Measurements from ENCODE around the gene MYOM3. TPM values are rescaled to one million over a fixed set of nuclear protein-coding genes. Genes with fewer than 3 reads are reported as not detected.

The MYOM3 gene
- total and polyA plus RNA-seq, 2 of the 13 experiments (the other 11 are each of a cell fraction or from before 2014, with no cell fraction given): 5.8 to 15.3 TPM

GRCh38 chr1:24022581-24023361 lies 89.2 kb downstream of the MYOM3 start (continued):
- TF ChIP-seq, protein P1, sequence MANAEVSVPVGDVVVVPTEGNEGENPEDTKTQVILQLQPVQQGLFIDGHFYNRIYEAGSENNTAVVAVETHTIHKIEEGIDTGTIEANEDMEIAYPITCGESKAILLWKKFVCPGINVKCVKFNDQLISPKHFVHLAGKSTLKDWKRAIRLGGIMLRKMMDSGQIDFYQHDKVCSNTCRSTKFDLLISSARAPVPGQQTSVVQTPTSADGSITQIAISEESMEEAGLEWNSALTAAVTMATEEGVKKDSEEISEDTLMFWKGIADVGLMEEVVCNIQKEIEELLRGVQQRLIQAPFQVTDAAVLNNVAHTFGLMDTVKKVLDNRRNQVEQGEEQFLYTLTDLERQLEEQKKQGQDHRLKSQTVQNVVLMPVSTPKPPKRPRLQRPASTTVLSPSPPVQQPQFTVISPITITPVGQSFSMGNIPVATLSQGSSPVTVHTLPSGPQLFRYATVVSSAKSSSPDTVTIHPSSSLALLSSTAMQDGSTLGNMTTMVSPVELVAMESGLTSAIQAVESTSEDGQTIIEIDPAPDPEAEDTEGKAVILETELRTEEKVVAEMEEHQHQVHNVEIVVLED (CRISPR knock-in tag; IDR thresholded peaks at IDR 0.05; ENCODE audit: borderline replicate concordance): no peak; the same call in 1 of the 2 replicates
- TF ChIP-seq SP140L (CRISPR knock-in tag; IDR thresholded peaks at IDR 0.05; ENCODE audit: borderline replicate concordance) (no peak), GRHL1 (CRISPR knock-in tag; conservative IDR thresholded peaks at IDR 0.05) (no peak), CREM (IDR thresholded peaks at IDR 0.05) (no peak), CREM (CRISPR knock-in tag; IDR thresholded peaks at IDR 0.05) (no peak), ZSCAN12 (CRISPR knock-in tag; IDR thresholded peaks at IDR 0.05) (no peak), MAF1 (CRISPR knock-in tag; IDR thresholded peaks at IDR 0.05; ENCODE audit: borderline replicate concordance) (no peak), ZNF713 (CRISPR knock-in tag; IDR thresholded peaks at IDR 0.05) (no peak), GLI4 (CRISPR knock-in tag; IDR thresholded peaks at IDR 0.05; ENCODE audit: borderline replicate concordance) (0 out of 2 replicates have a peak, but pooled peaks have one; percentile 68), TOPORS (CRISPR knock-in tag; IDR thresholded peaks at IDR 0.05) (no peak), SNRNP70 (IDR thresholded peaks at IDR 0.05; ENCODE audit: low read depth, low read length) (no peak), NAIF1 (CRISPR knock-in tag; IDR thresholded peaks at IDR 0.05; ENCODE audit: borderline replicate concordance) (no peak), HOXA5 (CRISPR knock-in tag; IDR thresholded peaks at IDR 0.05) (no peak), ZNF678 (CRISPR knock-in tag; IDR thresholded peaks at IDR 0.05) (peak; percentile 54; the same call in 1 of the 2 replicates), MAFF (IDR thresholded peaks at IDR 0.05; ENCODE audit: low read depth, low read length) (no peak), ZFP82 (CRISPR knock-in tag; IDR thresholded peaks at IDR 0.05; ENCODE audit: borderline replicate concordance) (peak; percentile 60; the same call in 1 of the 2 replicates), ZNF850 (CRISPR knock-in tag; conservative IDR thresholded peaks at IDR 0.05) (no peak), FOXA1 (IDR thresholded peaks at IDR 0.05) (no peak), FOXA1 (CRISPR knock-in tag; IDR thresholded peaks at IDR 0.05) (no peak)
- TF ChIP-seq, protein P2, sequence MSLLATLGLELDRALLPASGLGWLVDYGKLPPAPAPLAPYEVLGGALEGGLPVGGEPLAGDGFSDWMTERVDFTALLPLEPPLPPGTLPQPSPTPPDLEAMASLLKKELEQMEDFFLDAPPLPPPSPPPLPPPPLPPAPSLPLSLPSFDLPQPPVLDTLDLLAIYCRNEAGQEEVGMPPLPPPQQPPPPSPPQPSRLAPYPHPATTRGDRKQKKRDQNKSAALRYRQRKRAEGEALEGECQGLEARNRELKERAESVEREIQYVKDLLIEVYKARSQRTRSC (CRISPR knock-in tag; IDR thresholded peaks at IDR 0.05; ENCODE audit: low read depth): 0 out of 2 replicates have a peak, but pooled peaks have one; percentile 63

Measured in HepG2 (cell line).